Esophagus (tissue), 2 donors: ENCODE measurements around the gene BNC2. TPM values are rescaled to one million over a fixed set of nuclear protein-coding genes. Genes with fewer than 3 reads are reported as not detected.

Experiments
- H3K27ac ChIP-seq, 2 donors: one replicate each; pipeline ENCODE4 v1.5.1; 2013; ENCODE audit warnings: low read depth in 2 of 2, mild to moderate bottlenecking in 2 of 2, inconsistent platforms in 1 of 2, low read length in 1 of 2, moderate library complexity in 1 of 2
- H3K27me3 ChIP-seq, 2 donors: one replicate each; pipeline ENCODE4 v1.6.1; 2013; ENCODE audit warnings: low read length in 2 of 2, control low read depth in 1 of 2, mild to moderate bottlenecking in 1 of 2; ENCODE audit not compliant: insufficient read depth in 2 of 2, control insufficient read depth in 1 of 2
- H3K36me3 ChIP-seq, 2 donors: one replicate each; pipeline ENCODE4 v1.6.1; 2013; ENCODE audit warnings: low read length in 1 of 2; ENCODE audit not compliant: control insufficient read depth in 2 of 2, insufficient read depth in 2 of 2
- H3K4me1 ChIP-seq, 2 donors: one replicate each; pipeline ENCODE4 v1.6.1; 2013; ENCODE audit warnings: low read length in 1 of 2; ENCODE audit not compliant: control insufficient read depth in 2 of 2, insufficient read depth in 2 of 2
- H3K4me3 ChIP-seq, 2 donors: one replicate each; pipeline ENCODE4 v1.5.1; 2013; ENCODE audit warnings: low read length in 2 of 2, mild to moderate bottlenecking in 2 of 2, low read depth in 1 of 2, moderate library complexity in 1 of 2
- H3K9me3 ChIP-seq, 2 donors: one replicate each; pipeline ENCODE4 v1.6.1; 2013; ENCODE audit warnings: mild to moderate bottlenecking in 2 of 2, low read depth in 1 of 2, low read length in 1 of 2, moderate library complexity in 1 of 2; ENCODE audit not compliant: control insufficient read depth in 2 of 2, insufficient read depth in 1 of 2
- WGBS, 2 donors: extraction: QIAGEN DNeasy Blood & Tissue Kit; methylation state at CpG; one replicate each; pipeline ENCODE4 v1.1.7; 2013; 5-methylcytosine and 5-hydroxymethylcytosine counted together
- polyA plus RNA-seq, 2 donors: library from polyadenylated mRNA; stranded (reverse); fragments of 200-250 nt; gene quantifications; one replicate each; pipeline ENCODE4 v1.2.3, GENCODE V29; 2013
- donor health status: healthy with polysubstance abuse.
- donor health status: Bipolar disorder and iron deficiency.

BNC2 gene
- polyA plus RNA-seq, 2 donors: 1.1 to 1.6 TPM

- WGBS, 2 donors: 84 to 92% methylated on average over 1 of the region's 1 CpG
- Histone ChIP-seq H3K27me3 (no peaks in the 10 kb centered on the region), H3K4me1 (no peaks in the 10 kb centered on the region), H3K36me3 (no peaks in the 10 kb centered on the region), H3K27ac (no peak overlapping the region), H3K9me3 (no peaks in the 10 kb centered on the region), H3K4me3 (no peak overlapping the region)
These were observed 276.7 kb downstream of the BNC2 start for GRCh38 chr9:16593746-16594145.

- 67 to 68% methylated on average over 5 of the region's 5 CpGs for WGBS, 2 donors
- H3K27me3 ChIP-seq: no peaks in the 10 kb centered on the region
These were observed 279.4 kb downstream of the BNC2 start for GRCh38 chr9:16591092-16591491.

GRCh38 chr9:16585591-16585990 lies 284.9 kb downstream of the BNC2 start:
- WGBS, 2 donors: 70 to 71% methylated on average over 4 of the region's 4 CpGs
- no peaks in the 10 kb centered on the region for H3K27me3 ChIP-seq
- H3K27ac ChIP-seq: no peak overlapping the region
- H3K36me3 ChIP-seq: no peaks in the 10 kb centered on the region
- H3K4me3 ChIP-seq: no peak overlapping the region
- no peaks in the 10 kb centered on the region for H3K4me1 ChIP-seq
- H3K9me3 ChIP-seq: no peaks in the 10 kb centered on the region

More at GRCh38 chr9:16591092-16591491, 279.4 kb downstream of the BNC2 start:
- Histone ChIP-seq H3K9me3 (no peaks in the 10 kb centered on the region), H3K27ac (no peak overlapping the region), H3K4me1 (no peaks in the 10 kb centered on the region), H3K36me3 (no peaks in the 10 kb centered on the region), H3K4me3 (no peak overlapping the region)

DNA sequence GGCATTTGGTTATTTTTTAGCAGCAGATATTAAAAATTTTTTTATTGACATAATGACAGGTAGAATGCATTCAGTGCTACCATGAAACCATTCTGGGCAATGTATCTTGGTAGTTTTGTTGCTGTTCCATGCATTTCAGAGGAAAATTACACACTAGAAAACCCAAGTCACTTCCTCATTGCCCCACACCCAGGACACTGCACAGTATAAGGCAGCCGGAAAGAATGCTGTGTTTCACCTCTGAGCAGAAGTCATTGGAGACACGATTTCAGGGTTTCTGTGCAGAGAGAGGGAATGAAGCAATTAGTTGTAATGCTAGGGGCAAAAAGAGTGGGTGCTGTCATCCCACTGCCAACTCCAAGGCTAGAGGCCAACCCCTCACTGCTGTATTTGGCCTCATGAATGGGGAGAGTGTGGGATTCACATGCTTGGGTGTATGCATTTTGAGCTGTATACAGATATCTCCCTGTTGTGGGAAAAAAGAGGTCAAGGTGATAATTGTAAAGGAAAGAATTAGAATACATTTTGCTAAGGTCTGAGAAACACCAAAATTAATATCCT lies 290.5 kb downstream of the BNC2 start:
- Histone ChIP-seq H3K4me1 (no peaks in the 10 kb centered on the region), H3K27ac (no peak overlapping the region), H3K36me3 (no peaks in the 10 kb centered on the region), H3K4me3 (no peak overlapping the region), H3K9me3 (no peaks in the 10 kb centered on the region), H3K27me3 (no peaks in the 10 kb centered on the region)
- 56 to 65% methylated on average over 2 of the region's 2 CpGs for WGBS, 2 donors

DNA sequence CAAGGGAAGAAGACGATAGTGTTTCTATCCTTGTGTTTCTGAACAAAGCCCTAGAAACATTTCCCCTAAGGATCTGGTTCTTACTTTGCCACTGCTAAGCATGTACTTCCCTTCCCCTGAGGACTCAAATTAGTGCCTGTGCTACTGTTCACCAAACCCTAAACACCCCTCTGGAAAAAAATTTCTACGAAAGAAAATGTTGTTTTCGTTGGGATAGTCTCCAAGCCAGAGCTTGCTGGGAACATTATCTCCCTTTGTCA lies 294.6 kb downstream of the BNC2 start:
- no peaks in the 10 kb centered on the region for H3K36me3 ChIP-seq
- no peak overlapping the region for H3K27ac ChIP-seq
- WGBS, 2 donors: 63 to 66% methylated on average over 3 of the region's 3 CpGs
- no peaks in the 10 kb centered on the region for H3K27me3 ChIP-seq
- no peak overlapping the region for H3K4me3 ChIP-seq
- H3K4me1 ChIP-seq: no peaks in the 10 kb centered on the region
- no peaks in the 10 kb centered on the region for H3K9me3 ChIP-seq

DNA sequence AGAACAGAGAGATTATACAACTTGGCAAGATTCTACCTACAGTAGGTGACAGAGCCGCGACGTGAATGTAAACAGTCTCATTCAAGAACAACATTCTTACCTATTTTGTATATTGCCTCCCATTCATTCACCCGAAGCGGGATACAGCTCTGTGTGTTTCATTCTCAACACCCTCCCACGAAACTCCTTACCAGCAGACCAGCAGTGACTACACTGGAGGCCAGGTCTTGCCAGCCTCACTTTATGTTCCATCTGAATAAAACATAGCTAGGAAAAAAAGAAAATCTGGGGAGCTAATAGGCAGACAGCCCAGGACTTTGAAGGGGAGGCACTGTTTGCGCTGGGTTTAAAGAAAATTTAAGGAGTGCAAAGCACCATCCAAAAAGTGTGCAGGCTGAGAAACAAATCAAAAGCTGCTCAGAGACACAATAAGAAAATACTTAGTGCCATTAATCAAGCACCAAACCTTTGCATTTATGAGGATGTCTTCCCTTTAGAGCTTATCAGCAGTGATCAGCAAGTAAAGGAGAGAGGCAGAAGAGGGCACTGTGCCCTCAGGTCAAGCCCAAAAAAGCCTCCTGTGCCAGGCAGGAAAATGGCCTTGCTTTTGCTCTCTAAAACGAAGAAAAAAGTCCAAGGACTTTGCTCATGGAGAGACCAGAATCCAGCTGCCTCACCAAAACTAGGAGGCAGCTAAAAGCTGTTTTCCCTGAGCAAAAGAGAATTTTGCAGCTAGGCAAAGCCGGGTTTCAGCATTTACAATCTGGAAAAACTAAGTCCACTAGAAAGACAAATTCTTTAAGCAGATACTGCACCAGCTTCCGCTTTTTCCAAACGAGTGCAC lies 295.1 kb downstream of the BNC2 start:
- Histone ChIP-seq H3K27me3 (no peaks in the 10 kb centered on the region), H3K9me3 (no peaks in the 10 kb centered on the region), H3K27ac (no peak overlapping the region), H3K36me3 (no peaks in the 10 kb centered on the region), H3K4me1 (no peaks in the 10 kb centered on the region), H3K4me3 (no peak overlapping the region)
- 63 to 67% methylated on average over 11 of the region's 11 CpGs for WGBS, 2 donors

DNA sequence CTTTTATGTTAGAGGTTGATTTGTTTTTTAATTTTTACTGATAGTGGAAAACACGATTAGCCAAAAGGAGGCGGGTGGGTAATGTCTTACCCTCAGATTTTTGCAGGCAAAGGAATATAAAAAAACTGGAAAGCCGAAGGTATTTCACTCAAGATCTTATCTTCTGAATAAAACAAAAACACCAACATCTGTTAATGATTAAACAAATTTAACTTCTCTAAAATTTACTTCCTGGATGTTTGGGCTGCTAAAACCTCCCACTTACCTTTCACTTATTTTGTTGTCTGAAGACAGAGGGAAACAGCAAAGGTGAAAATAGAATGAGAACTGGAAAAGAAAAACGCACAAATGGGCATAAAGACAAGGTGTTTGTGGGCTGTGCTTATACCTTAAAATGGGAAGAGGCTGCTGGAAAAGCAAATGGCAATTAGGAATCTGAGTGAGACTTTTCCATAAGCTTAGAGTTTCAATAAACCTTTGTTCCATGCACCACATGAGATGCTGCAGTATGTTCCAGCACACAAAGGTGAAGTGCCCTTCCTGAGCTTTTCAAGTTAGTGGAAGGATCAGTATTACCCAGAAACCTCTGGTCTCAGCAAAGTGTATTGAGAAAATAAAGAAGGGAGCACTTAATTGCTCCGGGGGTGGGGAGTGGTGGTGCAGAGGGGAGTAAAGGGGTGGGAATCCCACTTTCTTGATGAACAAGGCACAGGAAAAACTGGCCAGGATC lies 298.3 kb downstream of the BNC2 start:
- H3K4me3 ChIP-seq: no peak overlapping the region
- WGBS, 2 donors: 60 to 74% methylated on average over 5 of the region's 5 CpGs
- no peaks in the 10 kb centered on the region for H3K9me3 ChIP-seq
- no peaks in the 10 kb centered on the region for H3K4me1 ChIP-seq
- H3K36me3 ChIP-seq: no peaks in the 10 kb centered on the region
- no peak overlapping the region for H3K27ac ChIP-seq
- no peaks in the 10 kb centered on the region for H3K27me3 ChIP-seq

DNA sequence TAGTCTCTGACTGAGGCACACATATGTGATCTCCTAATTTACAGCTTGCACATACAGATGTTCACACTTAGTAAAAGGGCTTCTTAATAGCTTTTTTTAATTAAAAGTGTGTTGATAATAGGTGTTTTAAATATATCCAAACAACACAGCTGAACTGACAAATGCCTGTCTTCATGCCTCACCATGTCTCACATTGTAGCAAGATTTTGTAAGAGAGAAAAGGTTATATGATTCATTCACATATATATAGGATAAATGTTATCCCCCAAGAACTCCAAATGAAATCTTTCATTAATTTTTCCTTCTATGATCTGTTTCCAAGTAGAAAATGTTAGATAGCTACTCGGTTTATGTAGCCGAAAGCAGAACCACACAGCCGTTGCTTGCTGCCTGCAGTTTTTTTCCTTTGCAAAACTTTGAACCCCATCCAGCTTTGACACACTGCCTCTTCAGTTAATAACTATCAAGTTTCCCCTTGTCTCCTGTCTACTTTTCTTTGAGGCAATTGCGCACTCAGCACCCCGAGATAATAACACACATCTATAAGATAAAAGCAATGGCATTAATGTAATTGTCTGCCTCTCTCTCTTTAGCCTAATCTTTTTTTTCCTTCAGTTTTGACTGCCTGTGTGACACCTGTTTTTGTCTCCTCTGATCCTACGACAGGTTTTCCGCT lies 299.2 kb downstream of the BNC2 start:
- Histone ChIP-seq H3K9me3 (no peaks in the 10 kb centered on the region), H3K4me3 (no peak overlapping the region), H3K27me3 (no peaks in the 10 kb centered on the region), H3K36me3 (no peaks in the 10 kb centered on the region), H3K27ac (no peak overlapping the region), H3K4me1 (no peaks in the 10 kb centered on the region)
- 47 to 48% methylated on average over 7 of the region's 7 CpGs for WGBS, 2 donors

DNA sequence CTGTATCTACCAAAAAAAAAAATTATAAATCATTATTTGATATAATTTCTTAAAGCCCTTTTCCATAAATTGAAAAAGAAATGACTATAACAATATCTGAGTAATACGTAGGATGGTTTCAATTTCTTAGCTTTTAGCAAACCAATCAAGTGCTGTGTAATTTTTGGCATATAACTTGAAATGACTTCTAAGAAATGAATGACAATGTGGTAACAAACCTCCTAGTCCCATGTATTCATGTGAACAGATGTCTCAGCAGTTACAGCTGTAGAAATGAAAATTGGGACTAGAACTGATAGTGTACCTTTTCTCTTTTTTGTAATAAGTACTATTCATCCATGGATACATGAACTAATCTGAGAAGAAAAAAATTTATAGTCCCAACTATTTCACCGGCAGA lies 307.0 kb downstream of the BNC2 start:
- no peaks in the 10 kb centered on the region for H3K9me3 ChIP-seq
- WGBS, 2 donors: 90 to 93% methylated on average over 2 of the region's 2 CpGs

More for the DNA sequence above, 307.0 kb downstream of the BNC2 start:
- Histone ChIP-seq H3K4me1 (no peaks in the 10 kb centered on the region), H3K4me3 (no peak overlapping the region), H3K36me3 (no peaks in the 10 kb centered on the region), H3K27ac (no peak overlapping the region), H3K27me3 (no peaks in the 10 kb centered on the region)
